GM21528 (cell line): ENCODE data around the gene TOR4A.
"Not testable (repeated sequence)": the region's sequence is repeated elsewhere in the genome, so short reads cannot be mapped to it uniquely, and the experiment has no call there.

ENCODE experiments used
- ATAC-seq: cut with Tn5 transposase; IDR thresholded peaks from one replicate; pipeline ENCODE4 v1.9.1; 2021; ENCODE audit warnings: mild to moderate bottlenecking, moderate library complexity; ENCODE audit not compliant: unreplicated experiment, low FRiP score

The TOR4A gene

DNA sequence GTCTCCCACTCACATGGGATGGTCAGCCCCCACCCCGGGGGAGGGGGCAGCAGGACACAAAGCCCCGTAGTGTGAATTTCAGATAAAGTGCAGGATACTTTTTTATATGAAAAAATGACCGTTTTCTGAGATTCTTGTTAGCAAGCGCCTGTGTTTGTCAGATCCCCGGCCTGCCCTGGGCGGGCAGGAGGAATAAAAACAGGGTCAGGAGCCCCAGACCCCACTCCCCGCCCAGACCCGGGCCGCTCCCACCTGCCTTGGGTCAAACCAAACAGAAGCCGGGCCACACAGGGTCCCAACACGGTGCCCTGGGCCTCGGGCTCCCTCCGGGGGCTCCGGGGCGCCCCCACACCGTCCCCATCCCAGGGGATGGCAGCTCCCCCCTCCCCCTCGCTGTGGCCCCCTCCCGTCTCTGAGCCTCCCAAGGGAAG, 38.1 kb downstream of the TOR4A start:
- ATAC-seq = no peak

DNA sequence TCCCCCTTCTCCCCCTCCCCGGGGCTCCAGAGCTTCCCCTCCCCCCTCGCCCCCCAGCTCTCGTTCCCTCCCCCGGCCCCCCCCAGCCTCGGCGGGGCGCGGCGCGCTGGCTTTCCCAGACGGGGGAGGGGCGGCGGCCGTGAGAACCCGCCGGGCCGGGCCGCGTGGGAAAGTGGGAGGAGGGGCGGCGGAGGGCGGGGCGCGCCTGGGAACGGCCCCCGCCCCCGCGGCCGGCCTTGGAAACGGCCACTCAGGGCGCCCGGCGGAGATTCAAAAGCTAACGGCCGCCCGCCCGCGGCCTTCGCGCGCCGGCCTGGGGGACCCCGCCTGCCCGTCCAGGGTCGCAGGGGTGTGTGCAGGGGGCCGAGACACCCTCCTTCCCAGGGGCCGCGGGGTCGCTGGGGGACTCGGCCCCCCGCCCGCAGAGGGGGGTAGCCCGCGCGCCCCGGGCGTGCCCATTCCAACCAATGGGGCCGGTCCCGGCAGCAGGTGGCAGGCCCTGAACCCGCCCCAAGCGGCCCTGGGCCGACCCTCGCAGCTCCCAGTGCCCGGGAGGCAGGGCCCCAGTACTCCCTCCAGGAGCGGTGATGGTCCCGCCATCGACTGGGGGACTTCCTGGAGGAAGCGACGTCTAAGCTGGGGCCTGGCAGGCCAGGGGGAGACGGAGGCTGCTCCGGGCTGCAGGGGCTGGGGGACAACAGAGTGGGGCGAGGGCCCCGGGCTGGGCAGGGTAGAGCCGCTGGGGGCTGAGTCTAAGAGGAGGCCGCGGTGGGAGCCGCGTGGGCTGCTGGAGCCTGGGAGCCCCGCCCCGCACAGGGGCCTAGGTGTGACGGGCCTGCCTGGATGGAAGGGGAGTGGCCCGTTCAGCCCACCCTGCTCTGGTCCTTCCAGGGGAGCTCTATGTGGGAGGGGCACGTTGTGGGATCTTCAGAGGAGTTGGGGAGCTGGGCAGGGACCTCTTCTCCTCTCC, 38.8 kb downstream of the TOR4A start:
- ATAC-seq = no peak

DNA sequence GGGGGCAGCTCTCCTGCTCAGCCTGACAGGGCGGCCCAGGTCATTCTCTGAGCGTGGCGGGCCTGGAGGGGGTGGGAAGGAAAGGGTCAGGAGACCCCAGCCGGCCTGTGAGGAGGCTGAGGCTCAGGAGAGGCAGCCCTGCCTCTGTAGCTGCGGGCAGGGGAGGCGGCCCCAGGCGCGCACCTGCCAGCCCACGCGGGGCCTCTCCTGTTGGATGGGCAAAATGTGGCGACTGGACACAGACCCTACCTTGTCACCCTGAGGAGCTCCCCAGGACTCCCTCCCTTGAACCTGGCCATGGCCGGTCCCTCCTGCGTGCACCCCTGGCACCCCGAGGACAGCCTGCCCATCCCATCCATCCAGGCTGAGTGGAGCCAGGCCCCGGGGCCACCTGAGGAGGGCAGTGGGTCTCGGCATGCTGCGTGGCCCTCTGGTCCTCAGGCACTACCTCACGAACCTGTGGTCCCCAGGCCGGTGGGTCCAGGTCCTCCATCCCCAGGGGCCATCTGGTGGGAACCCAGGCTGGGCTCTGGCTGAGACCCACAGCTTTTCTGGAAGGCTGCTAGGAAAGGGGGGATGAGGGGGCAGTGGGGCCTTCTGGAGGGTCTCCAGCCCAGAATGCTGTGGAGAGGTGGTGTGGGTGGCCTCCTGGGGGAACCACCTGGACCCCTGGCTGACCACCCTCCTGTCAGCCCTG, 39.6 kb downstream of the TOR4A start:
- ATAC-seq = no peak

DNA sequence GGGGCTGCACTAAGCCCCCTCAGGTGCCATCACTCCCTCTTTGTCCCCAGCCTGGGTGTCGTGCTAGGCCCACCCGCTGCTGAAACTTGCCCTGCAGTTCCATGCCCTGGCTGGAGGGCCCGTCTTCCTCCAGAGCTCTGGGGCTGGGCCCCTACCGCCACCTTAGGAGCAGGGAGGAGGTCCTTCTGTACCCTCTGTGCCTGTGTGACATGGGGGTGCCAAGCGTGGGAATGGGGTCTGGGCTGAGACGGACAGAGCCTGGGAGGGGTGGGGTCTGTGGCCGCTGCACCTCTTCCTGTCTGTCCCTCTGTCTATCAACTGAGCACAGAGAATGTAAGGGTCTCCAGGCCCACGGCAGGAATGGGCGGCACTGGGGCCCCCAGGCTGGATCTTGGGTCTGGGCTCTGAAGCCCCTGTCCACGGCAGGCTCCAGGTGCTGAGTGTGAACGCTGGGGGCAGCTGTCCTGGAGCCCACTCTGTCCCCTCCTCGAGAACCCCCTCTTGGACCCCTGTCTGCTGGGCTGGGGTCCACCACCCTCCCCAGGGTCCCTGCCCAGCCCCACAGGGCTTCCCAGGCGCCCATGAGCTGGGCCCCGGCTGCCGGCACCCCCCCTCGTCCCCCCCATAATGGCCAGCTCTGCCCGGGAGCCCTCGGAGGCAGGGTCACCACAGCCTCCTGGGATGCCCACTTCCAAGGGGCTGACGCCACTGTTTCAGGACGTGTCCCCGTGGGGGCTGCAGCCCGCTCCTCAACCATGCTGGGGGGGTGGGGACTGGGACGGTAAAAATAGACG, 40.4 kb downstream of the TOR4A start:
- ATAC-seq = no peak

DNA sequence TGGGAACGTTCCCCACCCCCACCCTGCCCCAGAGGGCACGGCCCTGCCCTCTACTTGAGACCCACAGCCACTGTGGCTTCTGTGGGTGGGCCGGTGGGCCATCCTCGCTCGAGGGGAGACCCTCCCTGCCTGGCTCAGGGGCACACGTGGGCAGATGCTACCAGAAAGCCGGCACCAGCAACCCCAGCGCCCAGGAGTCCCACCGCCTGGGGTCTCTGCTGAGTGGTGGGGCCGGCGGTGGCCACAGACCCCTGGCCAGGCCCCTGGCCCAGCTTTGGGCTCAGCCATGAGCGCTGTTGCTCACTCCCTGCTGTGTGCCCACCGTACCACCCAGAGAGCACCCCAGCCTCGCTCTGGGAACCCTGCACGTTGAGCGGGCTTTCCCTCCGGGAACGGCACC, 41.1 kb downstream of the TOR4A start:
- ATAC-seq = no peak

DNA sequence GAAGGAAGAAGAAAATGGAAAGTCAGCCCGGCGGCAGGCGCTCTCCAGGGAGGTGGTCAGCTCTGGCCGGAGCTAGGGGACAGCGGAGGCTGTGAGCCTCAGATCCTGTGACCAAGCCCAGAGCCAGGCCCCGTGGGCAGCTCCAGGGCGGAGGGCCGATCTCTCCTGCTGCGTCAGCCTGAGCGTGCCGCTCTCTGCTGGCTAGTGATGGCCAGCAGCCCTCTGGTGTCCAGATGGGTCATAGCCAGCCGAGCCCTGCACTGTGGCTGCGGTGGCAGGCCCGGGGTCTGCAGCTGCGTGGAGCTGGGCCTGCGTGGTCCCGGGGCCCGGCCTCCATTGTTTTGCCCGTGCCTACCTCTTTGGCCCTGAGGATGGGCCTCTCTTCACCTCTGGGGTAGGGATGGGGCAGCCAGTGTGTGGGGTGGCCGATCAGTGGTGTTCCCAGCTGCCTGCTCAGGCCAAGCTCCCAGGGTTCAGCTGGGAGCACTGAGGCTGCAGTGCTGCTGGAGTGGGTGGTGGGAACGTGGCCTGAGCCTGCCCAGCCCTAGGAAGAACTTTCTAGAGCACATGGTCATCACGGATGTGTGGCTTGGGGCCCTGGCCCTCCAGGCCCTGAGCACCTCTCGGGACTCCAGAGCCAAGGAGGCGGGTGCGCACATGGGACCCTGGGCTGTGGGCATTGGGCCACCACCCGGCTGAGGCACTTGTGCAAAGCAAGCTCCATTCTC, 41.6 kb downstream of the TOR4A start:
- ATAC-seq = no peak

DNA sequence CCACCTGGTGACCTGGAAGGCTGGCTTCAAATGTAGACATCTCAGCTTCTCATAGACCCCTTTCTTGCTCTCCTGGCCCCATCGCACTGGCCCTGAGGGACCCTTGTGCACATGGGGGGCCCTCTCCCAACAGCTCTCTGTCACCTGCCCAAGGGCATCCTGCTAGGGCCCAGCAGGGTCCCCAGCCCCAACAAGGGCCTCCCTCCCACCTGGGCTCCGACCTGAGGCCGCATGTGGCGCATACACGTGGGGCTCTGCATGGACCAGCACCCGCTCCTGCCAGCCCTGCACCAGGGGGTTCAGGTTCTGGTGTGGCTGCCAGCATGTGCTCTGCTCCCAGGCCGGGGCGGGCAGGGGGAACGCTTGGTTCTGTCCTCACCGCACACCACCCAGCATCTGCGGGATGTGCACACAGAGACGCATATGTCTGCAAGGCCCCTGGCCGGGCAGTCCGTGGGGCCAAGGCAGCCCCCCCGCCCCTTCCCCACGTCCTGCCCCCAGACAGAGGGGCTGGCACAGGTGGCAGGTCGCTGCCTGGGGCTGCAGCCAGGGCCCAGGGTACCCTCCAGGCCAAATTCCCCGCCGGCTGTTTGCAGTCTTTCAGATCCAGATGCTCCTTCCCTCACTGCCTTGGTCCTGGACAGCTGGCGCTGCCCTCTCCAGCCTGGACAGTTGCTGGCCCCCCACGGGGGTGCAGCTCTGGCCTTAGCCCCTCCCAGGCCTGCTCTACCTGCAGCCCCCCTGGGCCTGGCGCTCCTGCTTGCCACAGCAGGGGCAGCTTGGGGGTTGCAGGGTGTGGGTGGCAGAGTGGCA, 42.4 kb downstream of the TOR4A start:
- no peak for ATAC-seq

DNA sequence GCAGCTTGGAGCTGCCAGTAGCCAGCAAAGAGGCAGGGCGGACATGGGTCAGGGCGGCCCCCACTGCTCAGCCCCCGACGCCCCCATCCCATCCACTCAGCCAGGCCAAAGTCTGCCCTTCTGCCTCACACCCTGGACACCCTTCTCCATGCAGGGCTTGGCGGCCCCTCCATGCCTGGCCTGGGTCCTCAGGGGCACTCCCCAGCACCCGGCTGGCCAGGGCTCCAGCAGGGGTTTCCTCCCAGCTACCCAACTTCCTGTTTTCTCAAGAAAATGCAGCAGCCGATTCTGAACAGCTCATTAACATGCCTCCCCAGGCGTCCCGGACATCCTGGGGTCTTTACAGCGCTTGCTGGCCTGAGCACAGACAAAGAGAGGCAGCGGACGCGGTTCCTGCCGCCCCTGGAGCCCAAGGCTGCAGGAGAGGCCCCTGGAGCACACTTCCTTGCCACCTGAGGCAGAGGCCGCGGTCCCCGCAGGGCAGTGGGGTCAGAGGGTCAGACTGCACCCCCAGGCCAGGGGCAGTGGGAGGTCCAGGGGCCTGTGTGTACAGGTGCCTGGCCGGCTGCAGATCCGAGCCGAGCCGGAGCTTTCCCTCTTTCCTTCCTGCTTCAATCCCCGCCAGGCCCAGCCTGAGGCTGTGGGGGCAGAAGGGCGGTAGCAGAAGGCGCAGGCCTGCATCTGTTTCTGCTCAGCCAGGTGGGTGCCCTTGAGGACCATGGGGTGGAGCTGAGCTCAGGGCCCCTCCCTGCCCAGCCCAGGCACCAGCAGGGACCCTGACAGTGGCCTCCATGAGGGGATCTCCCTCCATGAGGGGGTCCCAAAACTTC, 43.2 kb downstream of the TOR4A start:
- ATAC-seq = no peak

DNA sequence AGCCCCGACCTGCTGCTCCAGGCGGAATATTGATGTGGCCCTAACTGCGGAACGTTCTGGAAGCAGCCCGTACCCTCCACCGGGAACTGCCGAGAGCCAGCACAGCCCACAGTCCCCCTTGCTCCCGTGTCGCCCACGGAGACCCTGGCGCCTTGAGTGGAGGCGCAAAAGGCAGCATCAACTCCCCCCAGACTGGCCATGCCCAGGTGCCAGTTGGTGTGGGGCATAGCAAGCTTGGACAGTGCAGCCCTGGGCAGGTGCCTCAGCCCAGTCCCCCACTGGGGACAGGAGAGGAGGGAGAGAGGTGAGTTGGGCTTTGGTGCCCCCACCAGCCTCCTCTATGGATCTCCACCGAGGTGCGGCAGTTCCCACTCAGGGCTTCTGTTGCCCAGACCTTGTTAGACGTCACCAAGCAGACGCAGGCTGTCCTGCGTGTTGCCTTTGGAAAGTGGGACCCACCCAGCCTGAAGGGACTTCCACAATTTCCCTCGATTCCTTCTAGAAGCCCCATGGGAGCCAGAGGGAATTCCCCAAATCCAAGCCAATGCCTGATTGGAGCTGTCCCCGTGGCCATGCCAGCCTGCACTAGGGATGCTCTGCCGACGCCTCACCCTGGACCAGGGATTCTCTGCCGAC, 44.3 kb downstream of the TOR4A start:
- no peak for ATAC-seq

DNA sequence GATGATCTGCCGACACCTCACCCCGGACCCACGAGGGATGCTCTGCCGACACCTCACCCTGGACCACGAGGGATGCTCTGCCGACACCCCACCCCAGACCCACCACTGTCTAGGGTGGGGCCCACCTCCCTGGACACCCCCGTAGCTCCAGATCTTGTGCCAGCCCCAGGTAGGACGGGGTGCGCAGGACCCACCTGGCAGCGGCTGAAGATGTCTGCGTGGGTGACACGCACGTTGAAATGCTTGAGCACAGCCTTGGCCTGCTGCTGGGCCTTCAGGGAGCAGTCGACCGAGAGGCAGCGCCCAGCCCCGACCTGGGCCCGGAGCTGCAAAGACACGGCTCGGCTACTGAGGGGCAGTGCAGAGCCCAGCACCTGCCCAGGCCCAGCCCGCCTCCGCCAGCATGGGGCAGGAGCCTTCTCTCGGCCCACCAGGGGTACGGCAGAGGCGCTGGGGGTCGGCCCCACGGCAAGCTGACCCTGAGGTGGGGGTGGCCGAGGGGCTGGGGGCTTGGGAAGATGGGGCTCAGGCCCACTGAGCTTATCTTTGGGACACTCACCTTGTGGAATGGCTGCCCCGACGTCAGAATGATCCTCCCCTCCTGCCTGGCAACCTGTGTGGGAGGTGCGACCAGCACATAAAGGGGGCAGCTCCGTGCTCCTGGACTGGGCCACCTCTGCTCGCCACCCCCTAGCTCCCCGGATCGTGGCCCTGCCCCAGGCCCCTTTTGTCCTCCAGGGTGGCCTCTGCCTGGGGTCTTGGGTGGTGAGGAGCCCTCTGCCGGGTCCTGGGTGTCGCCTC, 46.2 kb downstream of the TOR4A start:
- ATAC-seq = no peak

DNA sequence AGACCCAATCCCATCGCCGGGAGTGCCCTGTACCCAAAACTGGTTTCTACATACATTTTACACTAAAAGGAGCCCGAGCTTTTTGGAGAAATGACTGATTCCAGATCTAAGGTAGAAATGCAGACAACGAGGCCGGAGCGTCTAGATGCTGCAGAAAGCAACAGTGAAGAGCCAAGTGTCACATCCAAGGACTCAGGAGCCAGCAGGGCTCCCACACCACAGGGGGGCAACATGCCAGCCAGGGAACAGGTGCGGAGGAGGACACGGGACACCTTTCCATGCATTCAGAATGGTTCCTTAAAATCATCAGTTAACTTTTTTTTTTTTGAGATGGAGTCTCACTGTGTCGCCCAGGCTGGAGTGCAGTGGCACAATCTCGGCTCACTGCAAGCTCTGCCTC, 47.6 kb downstream of the TOR4A start:
- ATAC-seq = no peak

DNA sequence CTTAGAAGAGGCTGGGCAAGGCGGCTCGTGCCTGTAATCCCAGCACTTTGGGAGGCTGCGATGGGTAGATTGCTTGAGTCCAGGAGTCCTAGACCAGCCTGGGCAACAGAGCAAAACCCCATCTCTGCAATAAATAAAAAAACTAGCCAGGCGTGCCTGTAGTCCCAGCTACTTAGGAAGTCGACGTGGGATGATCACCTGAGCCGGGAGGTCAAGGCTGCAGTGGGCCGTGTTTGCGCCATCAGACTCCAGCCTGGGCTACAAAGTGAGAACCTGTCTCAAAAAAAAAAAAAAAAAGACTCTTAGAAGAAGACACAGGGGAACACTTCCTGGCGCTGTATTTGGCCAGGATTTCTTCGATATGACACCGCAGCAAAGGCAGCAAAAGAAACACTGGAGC, 48.3 kb downstream of the TOR4A start:
- no peak for ATAC-seq

DNA sequence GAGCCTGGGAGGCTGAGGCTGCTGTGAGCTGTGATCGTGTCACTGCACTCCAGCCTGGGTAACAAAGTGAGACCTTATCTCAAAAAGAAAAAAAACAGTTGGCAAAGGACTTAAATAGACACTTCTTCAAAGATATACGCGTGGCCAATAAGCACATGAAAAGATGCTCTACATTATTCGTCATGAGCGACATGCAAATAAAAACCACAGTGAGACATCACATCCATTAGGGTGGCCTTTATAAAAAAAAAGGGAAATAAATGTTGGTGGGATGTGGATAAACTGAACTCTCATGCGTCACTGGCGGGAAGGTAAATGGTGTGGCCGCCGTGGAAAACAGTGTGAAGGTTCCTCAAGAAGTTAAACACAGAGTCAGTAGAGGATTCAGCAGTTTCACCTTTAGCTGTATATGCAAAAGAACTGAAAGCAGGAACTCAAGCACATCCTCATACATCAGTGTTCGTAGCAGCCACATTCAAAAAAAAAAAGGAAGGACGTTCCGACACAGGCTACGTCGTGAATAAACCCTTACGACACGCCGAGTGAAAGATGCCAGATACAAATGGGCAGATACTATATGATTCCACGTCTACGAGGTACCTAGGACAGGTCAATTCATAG, 49.0 kb downstream of the TOR4A start:
- ATAC-seq = no peak

DNA sequence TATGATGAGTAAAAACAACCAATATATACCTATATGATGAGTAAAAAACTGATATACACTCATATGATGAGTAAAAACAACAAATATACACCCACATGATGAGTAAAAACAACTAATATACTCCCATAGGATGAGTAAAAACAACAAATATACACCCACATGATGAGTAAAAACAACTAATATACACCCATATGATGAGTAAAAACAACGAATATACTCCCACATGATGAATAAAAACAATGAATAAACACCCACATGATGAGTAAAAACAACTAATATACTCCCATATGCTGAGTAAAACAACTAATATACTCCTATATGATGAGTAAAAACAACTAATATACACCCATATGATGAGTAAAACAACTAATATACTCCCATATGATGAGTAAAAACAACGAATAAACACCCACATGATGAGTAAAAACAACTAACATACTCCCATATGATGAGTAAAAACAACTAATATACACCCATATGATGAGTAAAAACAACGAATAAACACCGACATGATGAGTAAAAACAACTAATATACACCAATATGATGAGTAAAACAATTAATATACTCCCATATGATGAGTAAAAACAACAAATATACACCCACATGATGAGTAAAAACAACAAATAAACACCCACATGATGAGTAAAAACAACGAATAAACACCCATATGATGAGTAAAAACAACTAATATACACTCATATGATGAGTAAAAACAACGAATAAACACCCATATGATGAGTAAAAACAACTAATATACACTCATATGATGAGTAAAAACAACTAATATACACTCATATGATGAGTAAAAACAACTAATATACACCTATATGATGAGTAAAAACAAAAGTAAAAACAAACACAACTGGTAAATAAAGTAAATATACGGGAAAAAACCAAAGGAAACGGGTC, 50.4 kb downstream of the TOR4A start:
- not testable (repeated sequence) for ATAC-seq

DNA sequence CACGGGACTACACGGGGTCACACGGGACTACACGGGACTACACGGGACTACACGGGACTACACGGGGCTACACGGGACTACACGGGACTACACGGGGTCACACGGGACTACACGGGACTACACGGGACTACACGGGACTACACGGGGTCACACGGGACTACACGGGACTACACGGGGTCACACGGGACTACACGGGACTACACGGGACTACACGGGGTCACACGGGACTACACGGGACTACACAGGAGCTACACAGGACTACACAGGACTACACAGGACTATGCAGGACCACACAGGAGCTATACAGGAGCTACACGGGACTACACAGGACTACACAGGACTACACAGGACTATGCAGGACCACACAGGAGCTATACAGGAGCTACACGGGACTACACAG, 52.1 kb downstream of the TOR4A start:
- ATAC-seq = not testable (repeated sequence)

DNA sequence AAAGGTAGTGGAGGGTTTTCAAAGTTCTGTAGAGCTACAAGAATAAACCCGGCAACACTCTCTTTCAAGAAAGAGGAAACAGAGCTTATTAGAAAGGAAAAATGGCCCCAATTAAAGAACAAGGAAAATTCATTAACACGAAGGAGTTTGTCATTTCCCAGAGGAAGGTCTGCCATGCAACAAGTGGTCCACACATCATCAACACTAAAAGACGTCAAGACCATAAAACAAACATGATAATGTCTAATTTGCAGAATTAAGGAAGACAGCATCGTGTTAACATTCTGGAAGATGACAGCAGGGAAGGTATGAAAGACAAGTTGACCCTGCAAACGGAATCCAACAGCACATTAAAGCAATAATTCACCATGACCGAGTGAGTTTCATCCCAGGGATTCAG, 53.2 kb downstream of the TOR4A start:
- no peak for ATAC-seq
